HepG2 (cell line): ENCODE measurements around the gene EIF1. TPM values are rescaled to one million over a fixed set of nuclear protein-coding genes. Genes with fewer than 3 reads are reported as not detected.

Experiments used
- NFKBIZ ChIP-seq: IDR thresholded peaks from 2 replicates; pipeline ENCODE4 v1.6.1; 2018; ENCODE audit warnings: missing genetic modification reagents, missing compliant biosample characterization
- RARA ChIP-seq: IDR thresholded peaks from 2 replicates; pipeline ENCODE4 v1.6.1; 2016; ENCODE audit warnings: missing genetic modification reagents, missing compliant biosample characterization
- XBP1 ChIP-seq: sonication (generic); formaldehyde crosslinking; IDR thresholded peaks from 2 replicates; pipeline ENCODE4 v1.5.0; 2020; ENCODE audit warnings: missing genetic modification reagents
- ZFP82 ChIP-seq: sonication (generic); formaldehyde crosslinking; IDR thresholded peaks from 2 replicates; pipeline ENCODE4 v1.5.1; 2020; ENCODE audit warnings: mild to moderate bottlenecking, missing genetic modification reagents, borderline replicate concordance
- ZNF124 ChIP-seq: sonication (generic); formaldehyde crosslinking; IDR thresholded peaks from 2 replicates; pipeline ENCODE4 v1.4.0; 2020; ENCODE audit warnings: missing genetic modification reagents
- ZNF484 ChIP-seq: sonication (generic); formaldehyde crosslinking; IDR thresholded peaks from 2 replicates; pipeline ENCODE4 v1.5.1; 2020; ENCODE audit warnings: mild to moderate bottlenecking, low read depth, missing genetic modification reagents, borderline replicate concordance
- ZNF709 ChIP-seq: sonication (generic); formaldehyde crosslinking; IDR thresholded peaks from 2 replicates; pipeline ENCODE4 v1.5.0; 2020; ENCODE audit warnings: mild to moderate bottlenecking, missing genetic modification reagents
- ZNF713 ChIP-seq: sonication (generic); formaldehyde crosslinking; IDR thresholded peaks from 2 replicates; pipeline ENCODE4 v1.4.0; 2020; ENCODE audit warnings: mild to moderate bottlenecking, missing genetic modification reagents
- ZNF816 ChIP-seq: sonication (generic); formaldehyde crosslinking; IDR thresholded peaks from 2 replicates; pipeline ENCODE4 v1.8.0; 2022; ENCODE audit warnings: missing genetic modification reagents, mild to moderate bottlenecking, borderline replicate concordance
- polyA plus RNA-seq, 8 experiments: library from polyadenylated mRNA; depleted of rRNA in 3 of 8; stranded (reverse) in 7 of 8; unstranded in 1 of 8; fragments of >200 nt; fragmentation: Illumina TruSeq in 4 of 8; extraction: Trizol in 4 of 8; gene quantifications; 2 replicates each; pipeline versions ENCODE4 v1.2.1 to v1.2.3, GENCODE V29; 2011 to 2016; ENCODE audit warnings: low read depth in 4 of 8, missing spikeins in 1 of 8, mixed read lengths in 1 of 8; ENCODE audit not compliant: insufficient read depth in 1 of 8
- total RNA-seq, 5 experiments: library from RNA; depleted of rRNA; stranded (reverse); fragments of >200 nt; fragmentation: Illumina TruSeq; extraction: Trizol; gene quantifications; 2 replicates each; pipeline ENCODE4 v1.2.3, GENCODE V29; 2016; ENCODE audit warnings: low read depth in 1 of 5
- TF ChIP-seq, protein P1 (sequence below): sonication (generic); formaldehyde crosslinking; IDR thresholded peaks from 2 replicates; pipeline ENCODE4 v1.5.0; 2020; ENCODE audit warnings: mild to moderate bottlenecking, missing genetic modification reagents
- TF ChIP-seq, protein P2 (sequence below): sonication (generic); formaldehyde crosslinking; IDR thresholded peaks from 2 replicates; pipeline ENCODE4 v1.5.1; 2020; ENCODE audit warnings: mild to moderate bottlenecking, missing genetic modification reagents, borderline replicate concordance
- TF ChIP-seq, protein P3 (sequence below): sonication (generic); formaldehyde crosslinking; IDR thresholded peaks from 2 replicates; pipeline ENCODE4 v1.8.1; 2023; ENCODE audit warnings: missing genetic modification reagents, mild to moderate bottlenecking, borderline replicate concordance
- TF ChIP-seq, protein P4 (sequence below): IDR thresholded peaks from 2 replicates; pipeline ENCODE4 v1.4.0; 2020; ENCODE audit warnings: mild to moderate bottlenecking, missing genetic modification reagents
- TF ChIP-seq, protein P5 (sequence below): sonication (generic); formaldehyde crosslinking; IDR thresholded peaks from 2 replicates; pipeline ENCODE4 v1.4.0; 2020; ENCODE audit warnings: mild to moderate bottlenecking, missing genetic modification reagents

EIF1 gene
- total and polyA plus RNA-seq, 2 of the 13 experiments (the other 11 are each of a cell fraction or from before 2014, with no cell fraction given): 147 to 517 TPM

DNA sequence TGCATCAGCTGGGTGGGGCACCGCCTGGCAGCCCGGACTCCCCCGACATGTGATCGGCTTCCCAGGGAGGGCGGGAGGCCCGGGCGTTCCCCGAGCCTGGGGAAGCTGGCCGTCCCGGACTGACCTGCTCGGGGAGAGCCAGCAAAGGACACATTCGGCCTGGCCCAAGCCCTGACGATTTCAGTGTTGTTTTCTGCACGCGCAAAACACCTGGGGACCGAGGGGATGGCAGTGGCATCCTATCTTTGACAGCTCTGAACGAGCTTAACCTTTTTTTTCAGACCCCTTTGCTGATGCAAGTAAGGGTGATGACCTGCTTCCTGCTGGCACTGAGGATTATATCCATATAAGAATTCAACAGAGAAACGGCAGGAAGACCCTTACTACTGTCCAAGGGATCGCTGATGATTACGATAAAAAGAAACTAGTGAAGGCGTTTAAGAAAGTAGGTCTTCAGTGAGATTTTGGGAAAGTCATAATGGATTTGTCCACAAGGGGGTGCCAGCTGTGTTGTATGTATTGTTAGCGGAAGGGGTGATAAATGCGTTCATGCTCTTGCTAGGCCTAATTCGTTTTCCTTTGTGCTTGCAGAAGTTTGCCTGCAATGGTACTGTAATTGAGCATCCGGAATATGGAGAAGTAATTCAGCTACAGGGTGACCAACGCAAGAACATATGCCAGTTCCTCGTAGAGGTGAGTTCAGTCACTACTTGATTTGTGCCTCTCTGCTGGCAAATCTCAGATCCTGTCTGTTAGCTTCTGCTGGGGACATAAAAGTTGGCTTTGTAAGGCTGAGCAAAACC is 1.0 kb downstream of the EIF1 start (continued):
- TF ChIP-seq, protein P1, sequence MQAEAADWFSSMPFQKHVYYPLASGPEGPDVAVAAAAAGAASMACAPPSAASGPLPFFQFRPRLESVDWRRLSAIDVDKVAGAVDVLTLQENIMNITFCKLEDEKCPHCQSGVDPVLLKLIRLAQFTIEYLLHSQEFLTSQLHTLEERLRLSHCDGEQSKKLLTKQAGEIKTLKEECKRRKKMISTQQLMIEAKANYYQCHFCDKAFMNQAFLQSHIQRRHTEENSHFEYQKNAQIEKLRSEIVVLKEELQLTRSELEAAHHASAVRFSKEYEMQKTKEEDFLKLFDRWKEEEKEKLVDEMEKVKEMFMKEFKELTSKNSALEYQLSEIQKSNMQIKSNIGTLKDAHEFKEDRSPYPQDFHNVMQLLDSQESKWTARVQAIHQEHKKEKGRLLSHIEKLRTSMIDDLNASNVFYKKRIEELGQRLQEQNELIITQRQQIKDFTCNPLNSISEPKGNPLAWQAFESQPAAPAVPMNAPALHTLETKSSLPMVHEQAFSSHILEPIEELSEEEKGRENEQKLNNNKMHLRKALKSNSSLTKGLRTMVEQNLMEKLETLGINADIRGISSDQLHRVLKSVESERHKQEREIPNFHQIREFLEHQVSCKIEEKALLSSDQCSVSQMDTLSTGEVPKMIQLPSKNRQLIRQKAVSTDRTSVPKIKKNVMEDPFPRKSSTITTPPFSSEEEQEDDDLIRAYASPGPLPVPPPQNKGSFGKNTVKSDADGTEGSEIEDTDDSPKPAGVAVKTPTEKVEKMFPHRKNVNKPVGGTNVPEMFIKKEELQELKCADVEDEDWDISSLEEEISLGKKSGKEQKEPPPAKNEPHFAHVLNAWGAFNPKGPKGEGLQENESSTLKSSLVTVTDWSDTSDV: no peak; the same call in 1 of the 2 replicates
- TF ChIP-seq XBP1 (CRISPR knock-in tag) (peak; percentile 69; the same call in 1 of the 2 replicates), ZNF713 (CRISPR knock-in tag) (0 out of 2 replicates have a peak, but pooled peaks have one; percentile 4), ZNF124 (0 out of 2 replicates have a peak, but pooled peaks have one; percentile 57), ZNF816 (CRISPR knock-in tag) (peak; percentile 91; the same call in 1 of the 2 replicates), ZFP82 (CRISPR knock-in tag) (0 out of 2 replicates have a peak, but pooled peaks have one; percentile 68), ZNF484 (CRISPR knock-in tag) (no peak), ZNF709 (CRISPR knock-in tag) (no peak), NFKBIZ (CRISPR knock-in tag) (0 out of 2 replicates have a peak, but pooled peaks have one; percentile 34), RARA (CRISPR knock-in tag) (no peak)
- TF ChIP-seq, protein P2, sequence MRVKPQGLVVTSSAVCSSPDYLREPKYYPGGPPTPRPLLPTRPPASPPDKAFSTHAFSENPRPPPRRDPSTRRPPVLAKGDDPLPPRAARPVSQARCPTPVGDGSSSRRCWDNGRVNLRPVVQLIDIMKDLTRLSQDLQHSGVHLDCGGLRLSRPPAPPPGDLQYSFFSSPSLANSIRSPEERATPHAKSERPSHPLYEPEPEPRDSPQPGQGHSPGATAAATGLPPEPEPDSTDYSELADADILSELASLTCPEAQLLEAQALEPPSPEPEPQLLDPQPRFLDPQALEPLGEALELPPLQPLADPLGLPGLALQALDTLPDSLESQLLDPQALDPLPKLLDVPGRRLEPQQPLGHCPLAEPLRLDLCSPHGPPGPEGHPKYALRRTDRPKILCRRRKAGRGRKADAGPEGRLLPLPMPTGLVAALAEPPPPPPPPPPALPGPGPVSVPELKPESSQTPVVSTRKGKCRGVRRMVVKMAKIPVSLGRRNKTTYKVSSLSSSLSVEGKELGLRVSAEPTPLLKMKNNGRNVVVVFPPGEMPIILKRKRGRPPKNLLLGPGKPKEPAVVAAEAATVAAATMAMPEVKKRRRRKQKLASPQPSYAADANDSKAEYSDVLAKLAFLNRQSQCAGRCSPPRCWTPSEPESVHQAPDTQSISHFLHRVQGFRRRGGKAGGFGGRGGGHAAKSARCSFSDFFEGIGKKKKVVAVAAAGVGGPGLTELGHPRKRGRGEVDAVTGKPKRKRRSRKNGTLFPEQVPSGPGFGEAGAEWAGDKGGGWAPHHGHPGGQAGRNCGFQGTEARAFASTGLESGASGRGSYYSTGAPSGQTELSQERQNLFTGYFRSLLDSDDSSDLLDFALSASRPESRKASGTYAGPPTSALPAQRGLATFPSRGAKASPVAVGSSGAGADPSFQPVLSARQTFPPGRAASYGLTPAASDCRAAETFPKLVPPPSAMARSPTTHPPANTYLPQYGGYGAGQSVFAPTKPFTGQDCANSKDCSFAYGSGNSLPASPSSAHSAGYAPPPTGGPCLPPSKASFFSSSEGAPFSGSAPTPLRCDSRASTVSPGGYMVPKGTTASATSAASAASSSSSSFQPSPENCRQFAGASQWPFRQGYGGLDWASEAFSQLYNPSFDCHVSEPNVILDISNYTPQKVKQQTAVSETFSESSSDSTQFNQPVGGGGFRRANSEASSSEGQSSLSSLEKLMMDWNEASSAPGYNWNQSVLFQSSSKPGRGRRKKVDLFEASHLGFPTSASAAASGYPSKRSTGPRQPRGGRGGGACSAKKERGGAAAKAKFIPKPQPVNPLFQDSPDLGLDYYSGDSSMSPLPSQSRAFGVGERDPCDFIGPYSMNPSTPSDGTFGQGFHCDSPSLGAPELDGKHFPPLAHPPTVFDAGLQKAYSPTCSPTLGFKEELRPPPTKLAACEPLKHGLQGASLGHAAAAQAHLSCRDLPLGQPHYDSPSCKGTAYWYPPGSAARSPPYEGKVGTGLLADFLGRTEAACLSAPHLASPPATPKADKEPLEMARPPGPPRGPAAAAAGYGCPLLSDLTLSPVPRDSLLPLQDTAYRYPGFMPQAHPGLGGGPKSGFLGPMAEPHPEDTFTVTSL (CRISPR knock-in tag): 0 out of 2 replicates have a peak, but pooled peaks have one; percentile 11
- TF ChIP-seq, protein P3, sequence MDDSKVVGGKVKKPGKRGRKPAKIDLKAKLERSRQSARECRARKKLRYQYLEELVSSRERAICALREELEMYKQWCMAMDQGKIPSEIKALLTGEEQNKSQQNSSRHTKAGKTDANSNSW (CRISPR knock-in tag): no peak
- TF ChIP-seq, protein P4, sequence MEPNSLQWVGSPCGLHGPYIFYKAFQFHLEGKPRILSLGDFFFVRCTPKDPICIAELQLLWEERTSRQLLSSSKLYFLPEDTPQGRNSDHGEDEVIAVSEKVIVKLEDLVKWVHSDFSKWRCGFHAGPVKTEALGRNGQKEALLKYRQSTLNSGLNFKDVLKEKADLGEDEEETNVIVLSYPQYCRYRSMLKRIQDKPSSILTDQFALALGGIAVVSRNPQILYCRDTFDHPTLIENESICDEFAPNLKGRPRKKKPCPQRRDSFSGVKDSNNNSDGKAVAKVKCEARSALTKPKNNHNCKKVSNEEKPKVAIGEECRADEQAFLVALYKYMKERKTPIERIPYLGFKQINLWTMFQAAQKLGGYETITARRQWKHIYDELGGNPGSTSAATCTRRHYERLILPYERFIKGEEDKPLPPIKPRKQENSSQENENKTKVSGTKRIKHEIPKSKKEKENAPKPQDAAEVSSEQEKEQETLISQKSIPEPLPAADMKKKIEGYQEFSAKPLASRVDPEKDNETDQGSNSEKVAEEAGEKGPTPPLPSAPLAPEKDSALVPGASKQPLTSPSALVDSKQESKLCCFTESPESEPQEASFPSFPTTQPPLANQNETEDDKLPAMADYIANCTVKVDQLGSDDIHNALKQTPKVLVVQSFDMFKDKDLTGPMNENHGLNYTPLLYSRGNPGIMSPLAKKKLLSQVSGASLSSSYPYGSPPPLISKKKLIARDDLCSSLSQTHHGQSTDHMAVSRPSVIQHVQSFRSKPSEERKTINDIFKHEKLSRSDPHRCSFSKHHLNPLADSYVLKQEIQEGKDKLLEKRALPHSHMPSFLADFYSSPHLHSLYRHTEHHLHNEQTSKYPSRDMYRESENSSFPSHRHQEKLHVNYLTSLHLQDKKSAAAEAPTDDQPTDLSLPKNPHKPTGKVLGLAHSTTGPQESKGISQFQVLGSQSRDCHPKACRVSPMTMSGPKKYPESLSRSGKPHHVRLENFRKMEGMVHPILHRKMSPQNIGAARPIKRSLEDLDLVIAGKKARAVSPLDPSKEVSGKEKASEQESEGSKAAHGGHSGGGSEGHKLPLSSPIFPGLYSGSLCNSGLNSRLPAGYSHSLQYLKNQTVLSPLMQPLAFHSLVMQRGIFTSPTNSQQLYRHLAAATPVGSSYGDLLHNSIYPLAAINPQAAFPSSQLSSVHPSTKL (CRISPR knock-in tag): 0 out of 2 replicates have a peak, but pooled peaks have one; percentile 4
- TF ChIP-seq, protein P5, sequence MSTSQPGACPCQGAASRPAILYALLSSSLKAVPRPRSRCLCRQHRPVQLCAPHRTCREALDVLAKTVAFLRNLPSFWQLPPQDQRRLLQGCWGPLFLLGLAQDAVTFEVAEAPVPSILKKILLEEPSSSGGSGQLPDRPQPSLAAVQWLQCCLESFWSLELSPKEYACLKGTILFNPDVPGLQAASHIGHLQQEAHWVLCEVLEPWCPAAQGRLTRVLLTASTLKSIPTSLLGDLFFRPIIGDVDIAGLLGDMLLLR (CRISPR knock-in tag): peak; percentile 93
